ENCODE measurements around the gene C1orf198.

GRCh38 chr1:230875370-230875769 lies 7.0 kb upstream of the C1orf198 start:
- TF ChIP-seq YY1 (IDR thresholded peaks at IDR 0.05; ENCODE audit: insufficient read depth, insufficient read length): no peak
- no peak for TF ChIP-seq SUZ12 (IDR thresholded peaks at IDR 0.05; ENCODE audit: extremely low read depth, insufficient read depth, insufficient read length)
